HepG2 (cell line): ENCODE results near the gene UBXN1. TPM values are rescaled to one million over a fixed set of nuclear protein-coding genes. Genes with fewer than 3 reads are reported as not detected.
A peak's percentile ranks its signal among the peaks of the same experiment; 100 is the strongest.

Source experiments
- ERF ChIP-seq: IDR thresholded peaks from 2 replicates; pipeline ENCODE4 v1.6.1; 2018; ENCODE audit warnings: missing biosample characterization, missing genetic modification reagents
- FOXO1 ChIP-seq: sonication (generic); formaldehyde crosslinking; IDR thresholded peaks from 2 replicates; pipeline ENCODE4 v1.4.0; 2020; ENCODE audit warnings: missing genetic modification reagents
- GFI1 ChIP-seq: sonication (generic); formaldehyde crosslinking; IDR thresholded peaks from 2 replicates; pipeline ENCODE4 v1.5.0; 2020; ENCODE audit warnings: missing genetic modification reagents, mild to moderate bottlenecking, borderline replicate concordance
- MAZ ChIP-seq, 2 experiments: sonication (generic) in 1 of 2; formaldehyde crosslinking in 1 of 2; IDR thresholded peaks; 2 replicates each; pipeline versions ENCODE4 v1.5.0 to v1.6.1; 2012 to 2020; ENCODE audit warnings: low read depth in 2 of 2, mild to moderate bottlenecking in 2 of 2, borderline replicate concordance in 1 of 2, improper control_type of control experiment in 1 of 2, low read length in 1 of 2, missing genetic modification reagents in 1 of 2, moderate library complexity in 1 of 2
- PAWR ChIP-seq: sonication (generic); formaldehyde crosslinking; IDR thresholded peaks from 2 replicates; pipeline ENCODE4 v1.4.0; 2020; ENCODE audit warnings: missing genetic modification reagents, mild to moderate bottlenecking, borderline replicate concordance
- SRSF9 ChIP-seq: fragments of 200-400 bp; formaldehyde crosslinking; IDR thresholded peaks from 2 replicates; pipeline ENCODE4 v1.6.1; 2018; ENCODE audit warnings: borderline replicate concordance, mild to moderate bottlenecking, low read depth, low read length; ENCODE audit not compliant: insufficient read depth, poor library complexity, severe bottlenecking
- TOE1 ChIP-seq: sonication (generic); formaldehyde crosslinking; IDR thresholded peaks from 2 replicates; pipeline ENCODE4 v1.4.0; 2020; ENCODE audit warnings: mild to moderate bottlenecking, missing genetic modification reagents
- ZBTB7B ChIP-seq: sonication (generic); formaldehyde crosslinking; IDR thresholded peaks from 2 replicates; pipeline ENCODE4 v1.4.0; 2020; ENCODE audit warnings: missing genetic modification reagents
- ZC3H4 ChIP-seq: sonication (generic); formaldehyde crosslinking; IDR thresholded peaks from 2 replicates; pipeline ENCODE4 v1.4.0; 2020; ENCODE audit warnings: missing genetic modification reagents, borderline replicate concordance
- ZNF256 ChIP-seq: sonication (generic); formaldehyde crosslinking; conservative IDR thresholded peaks from 2 replicates; pipeline ENCODE4 v1.4.0; 2020; ENCODE audit warnings: missing genetic modification reagents
- ZNF460 ChIP-seq: sonication (generic); formaldehyde crosslinking; IDR thresholded peaks from 2 replicates; pipeline ENCODE4 v1.5.1; 2020; ENCODE audit warnings: missing genetic modification reagents, mild to moderate bottlenecking, borderline replicate concordance
- ZNF614 ChIP-seq: IDR thresholded peaks from 2 replicates; pipeline ENCODE4 v1.6.1; 2018; ENCODE audit warnings: missing biosample characterization, missing genetic modification reagents, inconsistent platforms, borderline replicate concordance
- polyA plus RNA-seq, 8 experiments: library from polyadenylated mRNA; depleted of rRNA in 3 of 8; stranded (reverse) in 7 of 8; unstranded in 1 of 8; fragments of >200 nt; fragmentation: Illumina TruSeq in 4 of 8; extraction: Trizol in 4 of 8; gene quantifications; 2 replicates each; pipeline versions ENCODE4 v1.2.1 to v1.2.3, GENCODE V29; 2011 to 2016; ENCODE audit warnings: low read depth in 4 of 8, missing spikeins in 1 of 8, mixed read lengths in 1 of 8; ENCODE audit not compliant: insufficient read depth in 1 of 8
- total RNA-seq, 5 experiments: library from RNA; depleted of rRNA; stranded (reverse); fragments of >200 nt; fragmentation: Illumina TruSeq; extraction: Trizol; gene quantifications; 2 replicates each; pipeline ENCODE4 v1.2.3, GENCODE V29; 2016; ENCODE audit warnings: low read depth in 1 of 5
- TF ChIP-seq, protein P1 (sequence below): sonication (generic); formaldehyde crosslinking; IDR thresholded peaks from 2 replicates; pipeline ENCODE4 v1.4.0; 2020; ENCODE audit warnings: mild to moderate bottlenecking, missing genetic modification reagents
- TF ChIP-seq, protein P2 (sequence below): sonication (generic); formaldehyde crosslinking; IDR thresholded peaks from 2 replicates; pipeline ENCODE4 v1.8.1; 2023; ENCODE audit warnings: mild to moderate bottlenecking, moderate library complexity, missing genetic modification reagents
- TF ChIP-seq, protein P3 (sequence below): sonication (generic); formaldehyde crosslinking; IDR thresholded peaks from 2 replicates; pipeline ENCODE4 v1.4.0; 2020; ENCODE audit warnings: missing genetic modification reagents
- TF ChIP-seq, protein P4 (sequence below), 2 experiments: sonication (generic) in 1 of 2; formaldehyde crosslinking in 1 of 2; IDR thresholded peaks; 2 replicates each; pipeline versions ENCODE4 v1.5.1 to v1.6.1; 2011 to 2020; ENCODE audit warnings: borderline replicate concordance in 1 of 2, low read depth in 1 of 2, low read length in 1 of 2, mild to moderate bottlenecking in 1 of 2, missing genetic modification reagents in 1 of 2, moderate library complexity in 1 of 2

Gene UBXN1
- total and polyA plus RNA-seq, 2 of the 13 experiments (the other 11 are each of a cell fraction or from before 2014, with no cell fraction given) = 47.5 to 52.4 TPM

DNA sequence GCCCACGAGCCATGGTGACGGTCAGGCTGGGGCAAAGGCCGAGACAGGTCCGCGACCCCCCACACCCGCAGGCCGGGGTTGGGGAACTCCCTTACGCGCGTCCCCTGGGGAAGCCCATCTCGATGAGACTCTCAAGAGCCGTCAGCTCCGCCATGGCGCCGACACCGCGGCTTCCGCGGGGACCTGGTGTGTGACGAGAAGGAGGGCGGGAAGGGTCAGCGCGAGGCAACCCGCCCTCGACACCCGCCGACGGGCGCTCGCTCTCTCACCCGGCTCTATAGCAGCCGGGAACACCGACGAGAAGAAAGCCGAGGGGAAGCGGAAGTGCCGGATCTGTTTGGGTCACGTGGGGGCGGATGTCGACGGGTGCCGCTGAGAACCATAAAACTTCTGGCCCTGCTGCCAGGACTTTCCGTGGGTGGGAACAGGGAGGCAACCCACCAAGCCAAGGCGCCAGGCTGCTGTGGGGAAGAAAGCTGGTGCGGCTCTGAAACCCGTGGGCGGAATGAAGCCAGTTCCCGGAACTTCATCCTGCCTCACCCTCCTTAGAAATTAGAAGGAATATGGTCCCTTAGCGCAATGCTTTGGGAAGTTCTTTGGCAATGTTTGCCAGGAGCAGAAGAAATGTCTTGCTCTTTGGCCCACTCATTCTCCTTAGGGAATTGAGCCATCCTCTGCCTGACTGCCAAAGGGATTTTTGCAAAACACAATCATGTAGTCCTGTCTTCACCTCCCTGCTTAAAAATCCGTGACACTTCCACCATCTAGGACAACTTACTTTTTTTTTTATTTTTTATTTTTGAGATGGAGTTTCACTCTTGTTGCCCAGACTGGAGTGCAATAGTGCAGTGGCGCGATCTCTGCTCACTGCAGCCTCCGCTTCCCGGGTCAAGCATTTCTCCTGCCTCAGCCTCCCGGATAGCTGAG is at the start of gene UBXN1 (continued):
- TF ChIP-seq, protein P1, sequence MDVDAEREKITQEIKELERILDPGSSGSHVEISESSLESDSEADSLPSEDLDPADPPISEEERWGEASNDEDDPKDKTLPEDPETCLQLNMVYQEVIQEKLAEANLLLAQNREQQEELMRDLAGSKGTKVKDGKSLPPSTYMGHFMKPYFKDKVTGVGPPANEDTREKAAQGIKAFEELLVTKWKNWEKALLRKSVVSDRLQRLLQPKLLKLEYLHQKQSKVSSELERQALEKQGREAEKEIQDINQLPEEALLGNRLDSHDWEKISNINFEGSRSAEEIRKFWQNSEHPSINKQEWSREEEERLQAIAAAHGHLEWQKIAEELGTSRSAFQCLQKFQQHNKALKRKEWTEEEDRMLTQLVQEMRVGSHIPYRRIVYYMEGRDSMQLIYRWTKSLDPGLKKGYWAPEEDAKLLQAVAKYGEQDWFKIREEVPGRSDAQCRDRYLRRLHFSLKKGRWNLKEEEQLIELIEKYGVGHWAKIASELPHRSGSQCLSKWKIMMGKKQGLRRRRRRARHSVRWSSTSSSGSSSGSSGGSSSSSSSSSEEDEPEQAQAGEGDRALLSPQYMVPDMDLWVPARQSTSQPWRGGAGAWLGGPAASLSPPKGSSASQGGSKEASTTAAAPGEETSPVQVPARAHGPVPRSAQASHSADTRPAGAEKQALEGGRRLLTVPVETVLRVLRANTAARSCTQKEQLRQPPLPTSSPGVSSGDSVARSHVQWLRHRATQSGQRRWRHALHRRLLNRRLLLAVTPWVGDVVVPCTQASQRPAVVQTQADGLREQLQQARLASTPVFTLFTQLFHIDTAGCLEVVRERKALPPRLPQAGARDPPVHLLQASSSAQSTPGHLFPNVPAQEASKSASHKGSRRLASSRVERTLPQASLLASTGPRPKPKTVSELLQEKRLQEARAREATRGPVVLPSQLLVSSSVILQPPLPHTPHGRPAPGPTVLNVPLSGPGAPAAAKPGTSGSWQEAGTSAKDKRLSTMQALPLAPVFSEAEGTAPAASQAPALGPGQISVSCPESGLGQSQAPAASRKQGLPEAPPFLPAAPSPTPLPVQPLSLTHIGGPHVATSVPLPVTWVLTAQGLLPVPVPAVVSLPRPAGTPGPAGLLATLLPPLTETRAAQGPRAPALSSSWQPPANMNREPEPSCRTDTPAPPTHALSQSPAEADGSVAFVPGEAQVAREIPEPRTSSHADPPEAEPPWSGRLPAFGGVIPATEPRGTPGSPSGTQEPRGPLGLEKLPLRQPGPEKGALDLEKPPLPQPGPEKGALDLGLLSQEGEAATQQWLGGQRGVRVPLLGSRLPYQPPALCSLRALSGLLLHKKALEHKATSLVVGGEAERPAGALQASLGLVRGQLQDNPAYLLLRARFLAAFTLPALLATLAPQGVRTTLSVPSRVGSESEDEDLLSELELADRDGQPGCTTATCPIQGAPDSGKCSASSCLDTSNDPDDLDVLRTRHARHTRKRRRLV (CRISPR knock-in tag) = peak; percentile 72; the same call in 1 of the 2 replicates
- TF ChIP-seq, protein P2, sequence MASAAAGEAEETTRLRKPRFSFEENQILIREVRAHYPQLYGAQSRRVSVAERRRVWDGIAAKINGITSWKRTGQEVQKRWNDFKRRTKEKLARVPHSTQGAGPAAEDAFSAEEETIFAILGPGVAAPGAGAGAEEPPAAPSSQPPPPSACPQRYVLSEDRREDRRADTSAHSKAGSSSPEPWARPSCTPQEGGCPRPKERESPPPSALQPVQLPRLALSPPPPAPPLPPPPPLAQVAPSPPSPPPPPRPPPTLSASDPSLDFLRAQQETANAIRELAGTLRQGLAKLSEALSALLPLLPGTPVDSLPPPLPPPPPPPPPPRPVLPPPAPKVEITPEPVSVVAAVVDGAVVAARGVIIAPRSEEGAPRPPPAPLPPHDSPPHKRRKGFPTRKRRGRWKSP (CRISPR knock-in tag) = peak; percentile 80; the same call in 1 of the 2 replicates
- TF ChIP-seq SRSF9 (no peak), ZNF614 (peak; percentile 81), ZC3H4 (CRISPR knock-in tag) (0 out of 2 replicates have a peak, but pooled peaks have one; percentile 54), ERF (CRISPR knock-in tag) (peak; percentile 63; the same call in 1 of the 2 replicates), TOE1 (CRISPR knock-in tag) (no peak), FOXO1 (CRISPR knock-in tag) (peak; percentile 57; the same call in 1 of the 2 replicates), ZNF256 (CRISPR knock-in tag) (0 out of 2 replicates have a peak, but pooled peaks have one; percentile 13), ZBTB7B (CRISPR knock-in tag) (peak; percentile 57), MAZ (IDR thresholded peaks at IDR 0.05; ENCODE audit: borderline replicate concordance, low read depth, low read length) (no peak), MAZ (CRISPR knock-in tag; IDR thresholded peaks at IDR 0.05; ENCODE audit: low read depth) (peak; percentile 40; the same call in 1 of the 2 replicates), GFI1 (no peak), ZNF460 (no peak), PAWR (CRISPR knock-in tag) (no peak)
- TF ChIP-seq, protein P3, sequence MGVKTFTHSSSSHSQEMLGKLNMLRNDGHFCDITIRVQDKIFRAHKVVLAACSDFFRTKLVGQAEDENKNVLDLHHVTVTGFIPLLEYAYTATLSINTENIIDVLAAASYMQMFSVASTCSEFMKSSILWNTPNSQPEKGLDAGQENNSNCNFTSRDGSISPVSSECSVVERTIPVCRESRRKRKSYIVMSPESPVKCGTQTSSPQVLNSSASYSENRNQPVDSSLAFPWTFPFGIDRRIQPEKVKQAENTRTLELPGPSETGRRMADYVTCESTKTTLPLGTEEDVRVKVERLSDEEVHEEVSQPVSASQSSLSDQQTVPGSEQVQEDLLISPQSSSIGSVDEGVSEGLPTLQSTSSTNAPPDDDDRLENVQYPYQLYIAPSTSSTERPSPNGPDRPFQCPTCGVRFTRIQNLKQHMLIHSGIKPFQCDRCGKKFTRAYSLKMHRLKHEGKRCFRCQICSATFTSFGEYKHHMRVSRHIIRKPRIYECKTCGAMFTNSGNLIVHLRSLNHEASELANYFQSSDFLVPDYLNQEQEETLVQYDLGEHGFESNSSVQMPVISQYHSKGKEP (CRISPR knock-in tag) = no peak
- TF ChIP-seq, protein P4, sequence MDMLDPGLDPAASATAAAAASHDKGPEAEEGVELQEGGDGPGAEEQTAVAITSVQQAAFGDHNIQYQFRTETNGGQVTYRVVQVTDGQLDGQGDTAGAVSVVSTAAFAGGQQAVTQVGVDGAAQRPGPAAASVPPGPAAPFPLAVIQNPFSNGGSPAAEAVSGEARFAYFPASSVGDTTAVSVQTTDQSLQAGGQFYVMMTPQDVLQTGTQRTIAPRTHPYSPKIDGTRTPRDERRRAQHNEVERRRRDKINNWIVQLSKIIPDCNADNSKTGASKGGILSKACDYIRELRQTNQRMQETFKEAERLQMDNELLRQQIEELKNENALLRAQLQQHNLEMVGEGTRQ (IDR thresholded peaks at IDR 0.05; ENCODE audit: low read depth, low read length) = peak; percentile 95
- TF ChIP-seq, protein P4 (CRISPR knock-in tag; IDR thresholded peaks at IDR 0.05; ENCODE audit: borderline replicate concordance) = peak; percentile 99; the same call in 1 of the 2 replicates
